Measurements from ENCODE around the gene CHD5.

Gene CHD5

DNA sequence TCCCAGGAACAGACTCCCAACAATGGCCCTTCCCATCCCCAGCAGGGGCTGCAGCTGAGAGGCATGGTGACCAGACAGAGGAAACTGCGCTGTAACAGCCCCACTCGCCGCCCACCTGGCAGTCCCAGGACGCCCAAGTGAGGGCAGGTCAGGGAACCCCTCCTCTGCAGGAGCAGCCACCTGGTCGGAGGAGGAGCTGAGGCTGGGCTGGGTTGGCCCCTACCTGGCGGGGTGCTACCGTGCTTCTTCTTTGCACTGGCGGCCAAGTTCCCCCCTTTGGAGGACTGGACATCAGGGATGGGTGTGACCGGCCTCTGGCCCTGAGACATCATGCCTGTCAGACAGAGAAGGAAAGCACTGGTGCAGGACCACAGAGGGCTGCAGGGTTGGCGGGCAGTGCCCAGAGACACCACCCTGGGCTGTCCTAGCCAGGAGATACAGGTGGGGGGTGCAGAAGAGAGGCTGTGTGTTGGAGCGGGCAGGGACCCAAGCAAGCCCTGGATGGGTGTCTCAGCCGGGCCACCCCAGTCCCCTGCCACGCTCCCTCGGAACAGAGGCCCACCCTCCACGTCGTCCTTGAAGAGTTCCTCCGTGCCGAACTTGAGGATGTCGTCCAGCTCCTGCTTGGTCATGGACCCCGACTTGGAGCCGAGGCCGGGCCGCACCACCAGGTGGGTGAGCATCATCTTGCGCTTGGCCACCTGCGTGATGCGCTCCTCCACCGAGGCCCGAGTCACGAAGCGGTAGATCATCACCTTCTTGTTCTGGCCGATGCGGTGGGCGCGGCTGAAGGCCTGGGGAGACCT lies 51.6 kb downstream of the CHD5 start:
- TF ChIP-seq Cebpa-rat (IDR thresholded peaks at IDR 0.05) = no peak
- Histone ChIP-seq H3K9ac (no peak overlapping the region), H3K4me3 (0 out of 2 replicates have a peak overlapping the region, but pooled peaks have one; percentile 15), H3K36me3 (no peaks in the 10 kb centered on the region), H3K27me3 (no peaks in the 10 kb centered on the region), H3K9me3 (peaks cover 26% of the 10 kb centered on the region), H3K4me2 (peak overlapping the region; percentile 79), H3K4me1 (peaks cover 47% of the 10 kb centered on the region), H4K20me1 (no peaks in the 10 kb centered on the region), H3K27ac (no peak overlapping the region)

DNA sequence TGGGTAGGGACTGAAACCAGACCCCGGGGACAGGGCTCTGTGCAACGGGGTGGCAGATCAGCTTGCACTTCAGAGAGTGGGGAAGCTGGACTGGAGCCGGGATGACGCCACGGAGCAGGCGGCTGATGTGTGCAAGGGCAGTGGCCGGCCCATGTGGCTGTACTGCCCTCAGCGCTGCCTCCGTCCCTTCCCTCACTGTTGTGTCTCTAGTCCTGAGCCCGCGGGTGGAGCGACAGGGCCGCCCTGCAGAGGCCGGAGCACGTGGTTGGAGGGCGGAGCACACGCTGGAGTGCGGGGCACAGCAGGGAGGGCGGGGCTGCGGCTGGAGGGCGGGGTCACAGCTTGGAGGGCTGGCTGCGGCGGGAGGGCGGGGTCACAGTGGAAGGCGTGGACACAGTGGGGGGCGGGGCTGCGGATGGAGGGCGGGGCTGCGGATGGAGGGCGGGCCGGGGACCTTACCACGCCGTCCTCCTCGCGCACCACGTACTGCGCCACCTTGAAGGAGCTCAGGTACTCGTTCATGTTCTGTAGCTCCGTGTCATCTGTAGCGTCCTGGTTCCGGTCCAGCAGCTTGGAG lies 52.4 kb downstream of the CHD5 start:
- H3K4me3 ChIP-seq = peak overlapping the region; percentile 56
- peak overlapping the region; percentile 53; the same call in 1 of the 2 replicates for H3K9ac ChIP-seq
- H3K9me3 ChIP-seq = peaks cover 18% of the 10 kb centered on the region
- no peaks in the 10 kb centered on the region for H4K20me1 ChIP-seq
- H3K4me1 ChIP-seq = peaks cover 55% of the 10 kb centered on the region
- no peak for TF ChIP-seq Cebpa-rat (IDR thresholded peaks at IDR 0.05)
- H3K27ac ChIP-seq = peak overlapping the region; percentile 68; the same call in 1 of the 2 replicates
- H3K36me3 ChIP-seq = no peaks in the 10 kb centered on the region
- H3K27me3 ChIP-seq = no peaks in the 10 kb centered on the region
- peak overlapping the region; percentile 90 for H3K4me2 ChIP-seq

- Histone ChIP-seq H3K9ac (peak overlapping the region; percentile 53; the same call in 1 of the 2 replicates), H4K20me1 (no peaks in the 10 kb centered on the region), H3K4me2 (peak overlapping the region; percentile 90), H3K4me3 (no peak overlapping the region), H3K9me3 (peaks cover 8% of the 10 kb centered on the region), H3K4me1 (peaks cover 55% of the 10 kb centered on the region), H3K27ac (peak overlapping the region; percentile 68), H3K36me3 (no peaks in the 10 kb centered on the region), H3K27me3 (no peaks in the 10 kb centered on the region)
- no peak for TF ChIP-seq Cebpa-rat (IDR thresholded peaks at IDR 0.05)
Measured at GRCh38 chr1:6126521-6127067, 53.5 kb downstream of the CHD5 start.

DNA sequence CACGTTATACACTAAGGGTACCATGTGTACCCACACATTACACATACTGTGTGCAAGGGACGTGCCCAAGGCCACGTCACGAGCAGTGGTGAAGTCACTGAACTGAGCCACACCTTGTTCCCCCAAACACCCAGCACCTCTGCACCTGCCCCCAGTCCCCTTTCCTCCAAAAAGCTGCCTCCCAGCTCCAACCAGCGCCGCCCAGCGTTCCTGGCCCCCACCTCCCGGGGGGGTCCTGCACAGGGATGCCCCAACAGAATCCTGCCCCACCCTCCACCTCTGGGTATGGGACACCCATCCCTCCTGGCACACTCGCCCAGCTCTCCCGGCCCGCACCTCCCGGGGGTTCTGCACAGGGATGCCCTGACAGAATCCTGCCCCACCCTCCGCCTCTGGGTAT lies 54.1 kb downstream of the CHD5 start:
- H3K9ac ChIP-seq = no peak overlapping the region
- TF ChIP-seq Cebpa-rat (IDR thresholded peaks at IDR 0.05) = no peak
- no peaks in the 10 kb centered on the region for H3K27me3 ChIP-seq
- H3K4me2 ChIP-seq = 0 out of 2 replicates have a peak overlapping the region, but pooled peaks have one; percentile 7
- peaks cover 2% of the 10 kb centered on the region; the same call in 1 of the 2 replicates for H3K9me3 ChIP-seq
- H3K4me1 ChIP-seq = peaks cover 55% of the 10 kb centered on the region
- no peak overlapping the region for H3K27ac ChIP-seq
- no peaks in the 10 kb centered on the region for H4K20me1 ChIP-seq
- no peak overlapping the region for H3K4me3 ChIP-seq
- no peaks in the 10 kb centered on the region for H3K36me3 ChIP-seq

DNA sequence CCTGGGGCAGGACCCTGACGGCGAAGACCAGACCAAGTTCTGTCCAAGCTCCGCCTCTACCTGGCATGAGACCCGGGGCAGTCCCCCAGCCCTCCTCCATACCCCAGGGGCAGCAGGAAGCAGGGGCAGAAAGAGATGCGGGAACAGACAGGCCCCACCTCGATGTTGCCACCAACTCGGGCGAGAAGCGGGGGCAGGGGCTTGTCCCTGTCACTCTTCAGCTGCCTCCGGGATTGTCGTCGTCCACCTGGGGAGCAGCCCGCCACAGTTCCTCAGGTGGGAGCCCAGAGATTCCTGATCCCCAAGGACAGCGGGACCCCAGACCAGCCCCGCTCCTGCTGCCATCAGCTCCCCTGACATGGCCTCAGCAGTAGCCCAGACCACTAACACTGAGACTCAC lies 54.8 kb downstream of the CHD5 start:
- no peak for TF ChIP-seq Cebpa-rat (IDR thresholded peaks at IDR 0.05)
- Histone ChIP-seq H3K4me3 (no peak overlapping the region), H3K4me2 (0 out of 2 replicates have a peak overlapping the region, but pooled peaks have one; percentile 7), H4K20me1 (no peaks in the 10 kb centered on the region), H3K27me3 (no peaks in the 10 kb centered on the region), H3K9me3 (no peaks in the 10 kb centered on the region), H3K36me3 (no peaks in the 10 kb centered on the region), H3K9ac (no peak overlapping the region), H3K27ac (no peak overlapping the region), H3K4me1 (peaks cover 55% of the 10 kb centered on the region)

DNA sequence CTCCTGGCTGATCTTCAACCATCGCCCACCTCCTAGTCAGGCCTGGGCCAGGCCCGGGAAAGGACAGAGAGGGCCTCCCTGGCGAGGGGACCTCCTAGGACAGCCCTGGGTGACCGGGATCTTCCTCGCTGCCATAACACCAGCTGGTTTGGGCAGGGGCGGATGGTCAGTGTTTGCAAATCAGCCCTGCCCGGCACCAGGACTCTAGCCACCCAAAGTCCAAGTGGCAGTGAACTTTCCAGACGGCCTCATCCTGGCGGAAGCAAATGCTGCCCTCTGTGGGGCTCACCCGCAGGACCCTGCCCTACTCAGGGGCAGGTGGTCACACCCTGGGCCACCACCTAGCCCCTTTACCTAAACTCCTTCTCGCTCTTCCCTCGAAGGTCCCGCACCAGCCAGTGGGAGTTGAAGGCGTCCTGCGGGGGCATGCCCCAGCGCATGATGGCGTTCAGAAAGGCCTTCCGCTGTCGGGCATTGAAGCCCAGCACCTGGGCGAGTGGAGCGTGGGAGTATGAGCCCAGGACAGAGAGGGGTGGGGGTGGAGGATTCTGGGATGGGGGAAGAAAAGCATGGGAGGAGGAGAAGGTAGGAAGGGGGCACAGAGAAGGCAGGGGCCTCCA lies 55.3 kb downstream of the CHD5 start:
- Histone ChIP-seq H3K4me3 (no peak overlapping the region), H3K9ac (no peak overlapping the region), H3K27ac (no peak overlapping the region), H4K20me1 (no peaks in the 10 kb centered on the region), H3K36me3 (no peaks in the 10 kb centered on the region), H3K4me1 (peaks cover 55% of the 10 kb centered on the region), H3K27me3 (no peaks in the 10 kb centered on the region), H3K4me2 (0 out of 2 replicates have a peak overlapping the region, but pooled peaks have one; percentile 9), H3K9me3 (no peaks in the 10 kb centered on the region)
- no peak for TF ChIP-seq Cebpa-rat (IDR thresholded peaks at IDR 0.05)

GRCh38 chr1:6124341-6124740 lies 55.8 kb downstream of the CHD5 start:
- no peaks in the 10 kb centered on the region for H4K20me1 ChIP-seq
- peaks cover 55% of the 10 kb centered on the region for H3K4me1 ChIP-seq
- no peak for TF ChIP-seq Cebpa-rat (IDR thresholded peaks at IDR 0.05)
- no peaks in the 10 kb centered on the region for H3K27me3 ChIP-seq
- no peaks in the 10 kb centered on the region for H3K36me3 ChIP-seq
- H3K4me2 ChIP-seq = peak overlapping the region; percentile 55; the same call in 1 of the 2 replicates
- no peaks in the 10 kb centered on the region for H3K9me3 ChIP-seq
- no peak overlapping the region for H3K9ac ChIP-seq
- no peak overlapping the region for H3K27ac ChIP-seq
- no peak overlapping the region for H3K4me3 ChIP-seq

GRCh38 chr1:6123816-6124215 lies 56.3 kb downstream of the CHD5 start:
- H3K9ac ChIP-seq = no peak overlapping the region
- TF ChIP-seq Cebpa-rat (IDR thresholded peaks at IDR 0.05) = no peak
- H3K27me3 ChIP-seq = no peaks in the 10 kb centered on the region
- H3K36me3 ChIP-seq = no peaks in the 10 kb centered on the region
- no peak overlapping the region for H3K4me3 ChIP-seq
- H3K4me2 ChIP-seq = peak overlapping the region; percentile 55
- H3K27ac ChIP-seq = no peak overlapping the region
- H3K9me3 ChIP-seq = no peaks in the 10 kb centered on the region
- H4K20me1 ChIP-seq = no peaks in the 10 kb centered on the region
- H3K4me1 ChIP-seq = peaks cover 50% of the 10 kb centered on the region

DNA sequence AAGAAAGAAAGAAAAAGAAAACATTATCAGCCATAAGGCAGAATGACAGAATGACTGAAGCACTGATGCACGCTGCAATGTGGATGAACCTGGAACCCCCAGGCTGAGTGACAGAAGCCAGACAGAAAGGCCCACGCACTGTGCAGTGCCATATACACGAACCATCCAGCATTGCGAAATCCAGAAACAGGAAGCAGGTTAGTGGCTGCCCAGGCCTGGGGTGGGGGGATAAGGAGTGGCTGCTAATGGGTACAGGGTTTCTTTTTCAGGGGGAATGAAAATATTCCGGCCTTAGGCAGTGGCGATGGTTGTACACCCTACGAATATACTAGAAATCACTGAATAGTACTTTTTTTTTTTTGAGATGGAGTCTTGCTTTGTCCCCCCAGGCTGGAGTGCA lies 57.0 kb downstream of the CHD5 start:
- H3K9me3 ChIP-seq = peaks cover 5% of the 10 kb centered on the region; the same call in 1 of the 2 replicates
- H3K4me2 ChIP-seq = no peak overlapping the region
- H3K4me3 ChIP-seq = no peak overlapping the region
- H3K36me3 ChIP-seq = no peaks in the 10 kb centered on the region
- H3K9ac ChIP-seq = no peak overlapping the region
- H4K20me1 ChIP-seq = no peaks in the 10 kb centered on the region
- TF ChIP-seq Cebpa-rat (IDR thresholded peaks at IDR 0.05) = peak; percentile 84
- no peak overlapping the region for H3K27ac ChIP-seq
- no peaks in the 10 kb centered on the region for H3K27me3 ChIP-seq
- H3K4me1 ChIP-seq = peaks cover 43% of the 10 kb centered on the region
